Measurements from ENCODE around the gene FOXB1.

The FOXB1 gene

DNA sequence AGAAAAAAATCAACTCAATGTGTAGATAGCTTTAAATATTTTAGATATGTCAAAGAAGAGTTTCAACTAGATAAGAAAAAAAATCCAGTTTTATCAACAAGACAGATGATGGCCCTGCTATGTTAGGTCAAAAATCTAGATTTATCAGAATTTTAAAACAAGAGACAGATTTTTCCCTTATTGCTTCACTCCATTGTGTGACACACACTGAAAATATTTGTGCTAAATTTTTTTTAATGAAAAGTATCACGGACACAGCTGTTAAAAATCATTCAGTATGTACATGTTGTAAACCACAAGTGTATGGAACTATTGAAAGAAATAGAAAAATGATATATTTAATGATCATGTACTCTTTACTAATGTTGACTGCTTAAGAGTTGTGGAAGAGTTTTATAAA, 43.6 kb downstream of the FOXB1 start:
- no peak overlapping the region for H3K4me3 ChIP-seq (ENCODE audit: low read depth in 1 of 2, low read length in 2 of 2)
- no peaks in the 10 kb centered on the region for H3K27me3 ChIP-seq (ENCODE audit: insufficient read depth, low read length, poor library complexity)
- no peak for ATAC-seq (ENCODE audit: insufficient read depth, low read depth)
- no peak overlapping the region for H3K9ac ChIP-seq (ENCODE audit: low read depth, low read length)
- TF ChIP-seq, protein P1, sequence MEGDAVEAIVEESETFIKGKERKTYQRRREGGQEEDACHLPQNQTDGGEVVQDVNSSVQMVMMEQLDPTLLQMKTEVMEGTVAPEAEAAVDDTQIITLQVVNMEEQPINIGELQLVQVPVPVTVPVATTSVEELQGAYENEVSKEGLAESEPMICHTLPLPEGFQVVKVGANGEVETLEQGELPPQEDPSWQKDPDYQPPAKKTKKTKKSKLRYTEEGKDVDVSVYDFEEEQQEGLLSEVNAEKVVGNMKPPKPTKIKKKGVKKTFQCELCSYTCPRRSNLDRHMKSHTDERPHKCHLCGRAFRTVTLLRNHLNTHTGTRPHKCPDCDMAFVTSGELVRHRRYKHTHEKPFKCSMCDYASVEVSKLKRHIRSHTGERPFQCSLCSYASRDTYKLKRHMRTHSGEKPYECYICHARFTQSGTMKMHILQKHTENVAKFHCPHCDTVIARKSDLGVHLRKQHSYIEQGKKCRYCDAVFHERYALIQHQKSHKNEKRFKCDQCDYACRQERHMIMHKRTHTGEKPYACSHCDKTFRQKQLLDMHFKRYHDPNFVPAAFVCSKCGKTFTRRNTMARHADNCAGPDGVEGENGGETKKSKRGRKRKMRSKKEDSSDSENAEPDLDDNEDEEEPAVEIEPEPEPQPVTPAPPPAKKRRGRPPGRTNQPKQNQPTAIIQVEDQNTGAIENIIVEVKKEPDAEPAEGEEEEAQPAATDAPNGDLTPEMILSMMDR (IDR thresholded peaks at IDR 0.05; ENCODE audit: borderline replicate concordance, extremely low read depth, low read length, poor library complexity, severe bottlenecking): no peak
- no peak for TF ChIP-seq EZH2 (IDR thresholded peaks at IDR 0.05; ENCODE audit: borderline replicate concordance, low read depth, low read length, severe bottlenecking)
- H2AFZ ChIP-seq (ENCODE audit: low read depth, low read length): no peak overlapping the region
- no peak overlapping the region for H3K4me2 ChIP-seq (ENCODE audit: insufficient read depth, low read length)
- no peaks in the 10 kb centered on the region for H3K79me2 ChIP-seq (ENCODE audit: insufficient read depth, low read length)
- H4K20me1 ChIP-seq (ENCODE audit: insufficient read depth, low read length): no peaks in the 10 kb centered on the region
- peaks cover 27% of the 10 kb centered on the region for H3K4me1 ChIP-seq (ENCODE audit: insufficient read depth, low read length)
- no peak for DNase-seq
- H3K27ac ChIP-seq (ENCODE audit: low read length): no peak overlapping the region
- H3K36me3 ChIP-seq (ENCODE audit: insufficient read depth, low read length): no peaks in the 10 kb centered on the region
- peaks cover 11% of the 10 kb centered on the region for H3K9me3 ChIP-seq (ENCODE audit: insufficient read depth, low read length, severe bottlenecking)

- Histone ChIP-seq H3K9me3 (ENCODE audit: insufficient read depth, low read length, severe bottlenecking) (peaks cover 11% of the 10 kb centered on the region), H4K20me1 (ENCODE audit: insufficient read depth, low read length) (no peaks in the 10 kb centered on the region), H3K4me3 (ENCODE audit: low read depth in 1 of 2, low read length in 2 of 2) (no peak overlapping the region), H3K79me2 (ENCODE audit: insufficient read depth, low read length) (no peaks in the 10 kb centered on the region), H3K36me3 (ENCODE audit: insufficient read depth, low read length) (no peaks in the 10 kb centered on the region), H3K9ac (ENCODE audit: low read depth, low read length) (no peak overlapping the region), H3K27me3 (ENCODE audit: insufficient read depth, low read length, poor library complexity) (no peaks in the 10 kb centered on the region), H2AFZ (ENCODE audit: low read depth, low read length) (no peak overlapping the region), H3K4me1 (ENCODE audit: insufficient read depth, low read length) (peaks cover 8% of the 10 kb centered on the region), H3K27ac (ENCODE audit: low read length) (no peak overlapping the region), H3K4me2 (ENCODE audit: insufficient read depth, low read length) (no peak overlapping the region)
- DNase-seq (no peak), ATAC-seq (ENCODE audit: insufficient read depth, low read depth) (no peak)
- no peak for TF ChIP-seq EZH2 (IDR thresholded peaks at IDR 0.05; ENCODE audit: borderline replicate concordance, low read depth, low read length, severe bottlenecking)
- TF ChIP-seq, protein P1 (IDR thresholded peaks at IDR 0.05; ENCODE audit: borderline replicate concordance, extremely low read depth, low read length, poor library complexity, severe bottlenecking): no peak
These were observed 45.8 kb downstream of the FOXB1 start for GRCh38 chr15:60049948-60050347.

DNA sequence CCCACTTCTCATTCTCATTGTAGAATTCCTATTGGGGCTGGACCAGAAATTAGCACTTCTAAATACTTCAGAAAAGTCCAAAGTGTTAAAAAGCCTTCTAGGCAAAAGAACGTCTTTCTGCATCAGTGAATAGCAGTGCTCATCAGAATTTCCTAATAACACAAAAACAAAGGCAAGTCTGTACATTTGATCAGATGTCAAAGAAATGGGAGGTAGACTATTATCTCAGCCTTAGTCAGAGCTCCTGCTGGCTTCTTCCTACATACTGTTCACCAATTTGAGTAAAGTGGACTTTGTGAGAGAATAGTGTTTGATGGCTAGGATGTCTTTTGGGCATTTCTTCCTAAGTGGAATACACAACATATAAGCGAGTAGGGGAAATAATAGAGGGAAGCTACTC, 48.7 kb downstream of the FOXB1 start:
- Histone ChIP-seq H3K36me3 (ENCODE audit: insufficient read depth, low read length) (no peaks in the 10 kb centered on the region), H3K27me3 (ENCODE audit: insufficient read depth, low read length, poor library complexity) (no peaks in the 10 kb centered on the region), H3K79me2 (ENCODE audit: insufficient read depth, low read length) (no peaks in the 10 kb centered on the region), H4K20me1 (ENCODE audit: insufficient read depth, low read length) (no peaks in the 10 kb centered on the region), H3K9ac (ENCODE audit: low read depth, low read length) (no peak overlapping the region), H3K27ac (ENCODE audit: low read length) (no peak overlapping the region), H3K4me3 (ENCODE audit: low read depth in 1 of 2, low read length in 2 of 2) (no peak overlapping the region), H3K9me3 (ENCODE audit: insufficient read depth, low read length, severe bottlenecking) (peaks cover 11% of the 10 kb centered on the region), H3K4me2 (ENCODE audit: insufficient read depth, low read length) (no peak overlapping the region), H2AFZ (ENCODE audit: low read depth, low read length) (no peak overlapping the region), H3K4me1 (ENCODE audit: insufficient read depth, low read length) (no peaks in the 10 kb centered on the region)
- no peak for DNase-seq
- TF ChIP-seq, protein P1 (IDR thresholded peaks at IDR 0.05; ENCODE audit: borderline replicate concordance, extremely low read depth, low read length, poor library complexity, severe bottlenecking): no peak
- no peak for TF ChIP-seq EZH2 (IDR thresholded peaks at IDR 0.05; ENCODE audit: borderline replicate concordance, low read depth, low read length, severe bottlenecking)
- ATAC-seq (ENCODE audit: insufficient read depth, low read depth): no peak

GRCh38 chr15:60054472-60054871, 50.4 kb downstream of the FOXB1 start:
- H4K20me1 ChIP-seq (ENCODE audit: insufficient read depth, low read length): no peaks in the 10 kb centered on the region
- H3K27ac ChIP-seq (ENCODE audit: low read length): no peak overlapping the region
- H3K4me3 ChIP-seq (ENCODE audit: low read depth in 1 of 2, low read length in 2 of 2): no peak overlapping the region
- no peak overlapping the region for H3K9ac ChIP-seq (ENCODE audit: low read depth, low read length)
- DNase-seq (no peak), ATAC-seq (ENCODE audit: insufficient read depth, low read depth) (no peak)
- no peak overlapping the region for H2AFZ ChIP-seq (ENCODE audit: low read depth, low read length)
- TF ChIP-seq, protein P1 (IDR thresholded peaks at IDR 0.05; ENCODE audit: borderline replicate concordance, extremely low read depth, low read length, poor library complexity, severe bottlenecking): no peak
- TF ChIP-seq EZH2 (IDR thresholded peaks at IDR 0.05; ENCODE audit: borderline replicate concordance, low read depth, low read length, severe bottlenecking): no peak
- peaks cover 9% of the 10 kb centered on the region for H3K9me3 ChIP-seq (ENCODE audit: insufficient read depth, low read length, severe bottlenecking)
- H3K4me2 ChIP-seq (ENCODE audit: insufficient read depth, low read length): no peak overlapping the region
- H3K27me3 ChIP-seq (ENCODE audit: insufficient read depth, low read length, poor library complexity): no peaks in the 10 kb centered on the region
- H3K79me2 ChIP-seq (ENCODE audit: insufficient read depth, low read length): no peaks in the 10 kb centered on the region
- no peaks in the 10 kb centered on the region for H3K36me3 ChIP-seq (ENCODE audit: insufficient read depth, low read length)
- H3K4me1 ChIP-seq (ENCODE audit: insufficient read depth, low read length): no peaks in the 10 kb centered on the region

Data from DND-41 (cell line).